Duodenal mucosa (tissue), 2 donors: ENCODE measurements around the gene ERBB4.
"Not testable (repeated sequence)": the region's sequence is repeated elsewhere in the genome, so short reads cannot be mapped to it uniquely, and the experiment has no call there.

Experiments
- H3K27ac ChIP-seq: one replicate; pipeline ENCODE4 v1.7.0; 2013; ENCODE audit warnings: low read depth, low read length
- H3K27me3 ChIP-seq, 2 donors: one replicate each; pipeline ENCODE4 v1.7.0; 2013; ENCODE audit warnings: low read length in 2 of 2, control low read depth in 1 of 2; ENCODE audit not compliant: insufficient read depth in 2 of 2, control insufficient read depth in 1 of 2
- H3K36me3 ChIP-seq, 2 donors: one replicate each; pipeline ENCODE4 v1.7.0; 2013; ENCODE audit warnings: low read length in 2 of 2, control low read depth in 1 of 2; ENCODE audit not compliant: insufficient read depth in 2 of 2, control insufficient read depth in 1 of 2
- H3K4me1 ChIP-seq, 2 donors: one replicate each; pipeline ENCODE4 v1.7.0; 2013; ENCODE audit warnings: low read length in 2 of 2, control low read depth in 1 of 2; ENCODE audit not compliant: insufficient read depth in 2 of 2, control insufficient read depth in 1 of 2
- H3K4me3 ChIP-seq, 2 donors: one replicate each; pipeline ENCODE4 v1.7.0; 2013; ENCODE audit warnings: low read length in 2 of 2, low read depth in 1 of 2
- H3K9ac ChIP-seq, 2 donors: one replicate each; pipeline ENCODE4 v1.7.0; 2013; ENCODE audit warnings: low read length in 2 of 2, low read depth in 1 of 2
- H3K9me3 ChIP-seq, 2 donors: one replicate each; pipeline ENCODE4 v1.7.0; 2013; ENCODE audit warnings: low read length in 2 of 2, control low read depth in 1 of 2; ENCODE audit not compliant: control insufficient read depth in 1 of 2

The ERBB4 gene

DNA sequence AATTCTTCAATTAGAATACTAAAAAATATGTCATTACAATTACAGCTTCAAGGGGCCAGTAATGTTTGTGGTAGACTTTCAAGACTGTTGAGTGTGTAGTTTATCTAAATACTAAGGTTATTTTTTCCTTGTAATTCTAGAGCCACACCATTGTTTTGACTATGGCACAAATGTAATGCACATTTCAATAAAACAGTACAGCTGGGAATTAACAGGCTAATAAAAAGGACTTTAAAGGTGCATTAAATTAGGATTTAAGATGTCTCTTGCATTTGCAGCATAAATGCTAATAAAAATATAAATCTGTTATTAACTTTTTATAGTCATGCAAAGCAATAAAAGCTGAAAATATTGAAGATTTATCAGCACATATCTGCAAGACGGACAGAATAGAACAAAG is 344.8 kb downstream of the ERBB4 start:
- Histone ChIP-seq H3K9ac (no peak overlapping the region), H3K36me3 (no peaks in the 10 kb centered on the region), H3K27me3 (no peaks in the 10 kb centered on the region), H3K4me1 (no peaks in the 10 kb centered on the region), H3K9me3 (no peaks in the 10 kb centered on the region), H3K4me3 (no peak overlapping the region), H3K27ac (no peak overlapping the region)

- H3K9ac ChIP-seq = no peak overlapping the region
- H3K4me1 ChIP-seq = no peaks in the 10 kb centered on the region
- no peak overlapping the region for H3K27ac ChIP-seq
- H3K4me3 ChIP-seq = no peak overlapping the region
- no peaks in the 10 kb centered on the region for H3K36me3 ChIP-seq
- no peaks in the 10 kb centered on the region for H3K27me3 ChIP-seq
- no peaks in the 10 kb centered on the region for H3K9me3 ChIP-seq
These were observed 345.5 kb downstream of the ERBB4 start for GRCh38 chr2:212193056-212193455.

GRCh38 chr2:212191438-212191837 is 347.2 kb downstream of the ERBB4 start:
- H3K4me1 ChIP-seq, H3K27me3 ChIP-seq, H3K36me3 ChIP-seq, H3K27ac ChIP-seq, H3K9ac ChIP-seq, H3K4me3 ChIP-seq, H3K9me3 ChIP-seq: not testable (repeated sequence)

DNA sequence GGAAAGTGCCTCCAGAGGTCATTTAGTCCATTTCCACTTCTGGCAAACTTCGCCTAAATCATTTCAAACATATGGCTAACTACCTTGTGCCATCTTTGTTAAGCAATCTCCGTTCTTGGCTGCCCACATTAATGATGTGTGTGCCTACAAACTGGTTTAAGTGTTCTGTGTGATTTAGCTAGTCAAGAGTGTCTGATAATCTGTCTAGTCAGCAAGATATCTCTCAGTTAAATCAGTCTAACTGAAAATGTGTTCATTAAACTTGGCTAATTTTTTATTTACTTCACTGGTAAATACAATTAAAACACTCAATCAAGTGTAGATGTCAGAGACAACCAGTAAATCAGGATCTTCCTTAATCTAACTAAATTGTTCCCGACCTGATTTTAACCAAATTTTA is 352.4 kb downstream of the ERBB4 start:
- Histone ChIP-seq H3K9ac (no peak overlapping the region), H3K36me3 (no peaks in the 10 kb centered on the region), H3K4me3 (no peak overlapping the region), H3K27ac (no peak overlapping the region), H3K9me3 (no peaks in the 10 kb centered on the region), H3K4me1 (no peaks in the 10 kb centered on the region), H3K27me3 (no peaks in the 10 kb centered on the region)

GRCh38 chr2:212181646-212182045 is 357.0 kb downstream of the ERBB4 start:
- no peaks in the 10 kb centered on the region for H3K27me3 ChIP-seq
- no peak overlapping the region for H3K9ac ChIP-seq
- no peaks in the 10 kb centered on the region for H3K9me3 ChIP-seq
- H3K4me3 ChIP-seq = no peak overlapping the region
- H3K36me3 ChIP-seq = no peaks in the 10 kb centered on the region
- H3K4me1 ChIP-seq = no peaks in the 10 kb centered on the region
- H3K27ac ChIP-seq = no peak overlapping the region

DNA sequence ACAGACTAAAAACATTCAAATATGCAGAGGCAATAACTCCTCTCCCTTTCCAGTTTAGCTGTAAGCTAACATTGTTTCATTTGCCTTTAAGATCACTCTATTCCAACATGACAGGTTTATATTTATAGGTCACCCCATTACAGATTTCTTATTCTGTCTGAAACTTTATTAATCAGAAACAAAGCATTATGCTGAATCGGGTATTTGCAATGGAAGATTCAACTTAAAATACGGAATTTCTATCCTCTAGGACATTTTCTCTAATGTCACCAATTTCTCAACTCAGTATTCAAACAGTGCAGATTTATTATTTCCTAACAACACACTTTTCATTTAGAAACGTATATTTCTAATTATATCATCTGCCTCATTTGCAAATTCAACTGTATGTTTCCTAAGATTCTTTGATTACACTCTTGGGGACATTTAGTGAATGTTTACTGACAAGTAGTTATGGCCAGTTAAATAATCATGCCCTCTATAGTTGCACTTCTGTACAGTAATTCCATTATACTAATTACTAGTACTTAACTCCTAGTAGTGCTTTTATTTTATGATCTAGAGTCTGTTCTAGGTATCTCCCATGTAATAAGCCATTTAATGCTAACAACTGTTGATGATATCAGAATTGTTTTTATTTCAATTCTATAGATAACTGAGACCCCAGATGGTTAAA is 358.1 kb downstream of the ERBB4 start:
- no peak overlapping the region for H3K27ac ChIP-seq
- H3K27me3 ChIP-seq = no peaks in the 10 kb centered on the region
- no peaks in the 10 kb centered on the region for H3K9me3 ChIP-seq
- H3K9ac ChIP-seq = no peak overlapping the region
- no peaks in the 10 kb centered on the region for H3K4me1 ChIP-seq
- no peak overlapping the region for H3K4me3 ChIP-seq
- no peaks in the 10 kb centered on the region for H3K36me3 ChIP-seq

DNA sequence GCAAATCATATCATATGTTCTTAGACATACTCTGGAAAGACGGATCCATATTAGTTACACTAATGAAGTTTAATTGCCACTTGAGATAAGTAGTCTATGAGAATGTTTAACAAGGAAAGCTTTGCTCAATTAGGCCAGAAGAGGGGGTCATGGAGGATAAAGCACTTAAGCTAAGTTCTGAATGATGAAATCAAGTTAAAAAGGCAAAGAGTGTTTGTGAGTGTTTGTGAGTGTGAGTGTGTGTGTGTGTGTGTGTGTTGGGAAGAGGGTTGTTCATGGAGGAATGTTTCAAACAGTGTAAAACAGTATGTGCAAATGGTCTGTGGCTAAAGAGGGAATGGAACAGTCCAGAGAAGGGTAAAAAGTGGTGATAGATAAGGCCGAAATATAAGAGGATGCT is 360.9 kb downstream of the ERBB4 start:
- Histone ChIP-seq H3K9ac (no peak overlapping the region), H3K4me3 (no peak overlapping the region), H3K27me3 (no peaks in the 10 kb centered on the region)

GRCh38 chr2:212176151-212176550 is 362.5 kb downstream of the ERBB4 start:
- no peak overlapping the region for H3K4me3 ChIP-seq
- H3K27me3 ChIP-seq = no peaks in the 10 kb centered on the region
- H3K9me3 ChIP-seq = no peaks in the 10 kb centered on the region
- H3K36me3 ChIP-seq = no peaks in the 10 kb centered on the region
- H3K27ac ChIP-seq = no peak overlapping the region
- no peak overlapping the region for H3K9ac ChIP-seq
- H3K4me1 ChIP-seq = no peaks in the 10 kb centered on the region

More for the DNA sequence above, 360.9 kb downstream of the ERBB4 start:
- Histone ChIP-seq H3K36me3 (no peaks in the 10 kb centered on the region), H3K4me1 (no peaks in the 10 kb centered on the region), H3K9me3 (no peaks in the 10 kb centered on the region), H3K27ac (no peak overlapping the region)

DNA sequence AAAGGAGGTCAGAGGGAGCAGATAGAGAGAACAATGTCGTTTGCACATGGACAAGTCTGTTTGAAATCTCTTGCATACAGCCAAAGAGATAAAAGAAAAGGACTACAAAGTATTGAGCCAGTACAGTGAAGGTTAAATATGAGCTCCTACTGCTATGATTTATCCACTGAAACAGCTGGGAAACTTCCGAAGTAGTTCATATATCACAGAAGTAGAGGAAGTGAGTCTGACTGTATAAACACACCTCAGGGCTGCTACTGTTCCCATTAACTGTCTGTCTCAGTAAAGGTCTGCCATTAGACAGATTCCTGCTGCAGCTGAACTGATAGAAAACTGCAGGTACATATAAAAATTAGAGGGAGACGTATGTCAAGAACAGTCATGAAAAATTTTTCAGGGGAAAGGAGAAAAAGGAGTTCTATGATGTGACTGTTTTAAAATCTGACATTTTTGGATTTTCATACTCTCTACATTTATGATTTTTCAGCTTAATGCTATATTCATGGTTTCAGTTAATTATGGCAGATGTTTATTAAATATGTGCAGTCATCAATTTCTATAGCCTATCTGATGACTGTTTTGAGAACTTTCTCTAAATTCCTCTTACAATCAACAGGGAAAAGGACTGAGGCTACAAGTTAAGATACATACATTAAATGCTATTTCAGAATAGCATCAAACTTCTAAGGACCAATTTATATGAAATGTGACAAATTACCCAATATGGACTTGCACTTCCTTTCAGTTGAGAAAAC is 364.7 kb downstream of the ERBB4 start:
- H3K4me3 ChIP-seq = no peak overlapping the region
- no peaks in the 10 kb centered on the region for H3K27me3 ChIP-seq
- H3K4me1 ChIP-seq = no peaks in the 10 kb centered on the region
- no peaks in the 10 kb centered on the region for H3K9me3 ChIP-seq
- no peak overlapping the region for H3K9ac ChIP-seq
- no peak overlapping the region for H3K27ac ChIP-seq
- no peaks in the 10 kb centered on the region for H3K36me3 ChIP-seq

DNA sequence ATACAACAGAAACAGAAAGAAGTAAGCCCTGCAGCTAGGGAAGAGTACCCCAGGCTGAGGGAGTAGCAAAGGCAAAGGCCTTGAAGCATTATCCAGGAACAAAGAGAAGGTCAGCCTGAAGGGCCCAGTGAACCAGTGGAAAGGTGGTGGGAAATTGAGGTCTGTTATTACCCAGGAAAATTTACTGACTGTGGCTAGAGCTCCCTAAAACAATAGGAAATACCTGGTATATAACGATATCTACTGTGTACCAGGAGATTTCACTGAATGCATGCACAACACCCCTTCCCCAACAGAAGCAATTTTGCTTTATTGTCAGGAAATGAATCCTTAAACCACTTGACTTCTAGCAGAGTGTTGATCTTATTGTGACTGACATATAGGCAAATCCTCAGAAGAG is 365.3 kb downstream of the ERBB4 start:
- Histone ChIP-seq H3K27me3 (no peaks in the 10 kb centered on the region), H3K36me3 (no peaks in the 10 kb centered on the region), H3K27ac (no peak overlapping the region), H3K4me1 (no peaks in the 10 kb centered on the region), H3K9ac (no peak overlapping the region), H3K4me3 (no peak overlapping the region), H3K9me3 (no peaks in the 10 kb centered on the region)
